GM23338 (cell line): ENCODE data around the gene MALRD1. TPM values are rescaled to one million over a fixed set of nuclear protein-coding genes. Genes with fewer than 3 reads are reported as not detected.

Experiments
- ATAC-seq: fragments of 200-7000 bp; cut with Tn5 transposase; 3 replicates; pipeline ENCODE4 v1.9.1; 2020
- DNase-seq: peaks from one replicate; pipeline ENCODE4 v3.0.0-alpha.2; 2015; ENCODE audit warnings: low spot score
- H2AFZ ChIP-seq: fragments of 200-600 bp; sonication (generic); 2 replicates; pipeline ENCODE4 v1.8.0; 2016; ENCODE audit warnings: antibody characterized with exemption, mild to moderate bottlenecking, moderate library complexity
- H3F3A ChIP-seq: fragments of 200-600 bp; sonication (generic); replicated peaks from 2 replicates; pipeline ENCODE4 v1.8.0; 2017; ENCODE audit warnings: antibody characterized with exemption, mixed run types, low read depth
- H3K27ac ChIP-seq: fragments of 200-600 bp; sonication (generic); 2 replicates; pipeline ENCODE4 v1.6.1; 2016; ENCODE audit warnings: low read depth
- H3K27me3 ChIP-seq: fragments of 200-600 bp; sonication (generic); 2 replicates; pipeline ENCODE4 v1.8.0; 2016; ENCODE audit warnings: mild to moderate bottlenecking, mixed run types, moderate library complexity; ENCODE audit not compliant: insufficient read depth
- H3K36me3 ChIP-seq: fragments of 200-600 bp; sonication (generic); 2 replicates; pipeline ENCODE4 v1.8.0; 2016; ENCODE audit warnings: mild to moderate bottlenecking; ENCODE audit not compliant: insufficient read depth
- H3K4me1 ChIP-seq: fragments of 200-600 bp; sonication (generic); 2 replicates; pipeline ENCODE4 v1.8.0; 2016; ENCODE audit warnings: mild to moderate bottlenecking, moderate library complexity; ENCODE audit not compliant: insufficient read depth
- H3K4me2 ChIP-seq: fragments of 200-600 bp; sonication (generic); 2 replicates; pipeline ENCODE4 v1.7.1; 2017; ENCODE audit warnings: mixed run types
- H3K4me3 ChIP-seq: fragments of 200-600 bp; sonication (generic); 2 replicates; pipeline ENCODE4 v1.6.1; 2016; ENCODE audit warnings: mixed run types
- H3K79me2 ChIP-seq: fragments of 200-600 bp; sonication (generic); replicated peaks from 2 replicates; pipeline ENCODE4 v1.8.0; 2017; ENCODE audit warnings: mild to moderate bottlenecking; ENCODE audit not compliant: insufficient read depth
- H3K9me2 ChIP-seq: fragments of 200-600 bp; sonication (generic); 2 replicates; pipeline ENCODE4 v1.8.0; 2017; ENCODE audit not compliant: insufficient read depth
- H4K20me1 ChIP-seq: fragments of 200-600 bp; sonication (generic); replicated peaks from 2 replicates; pipeline ENCODE4 v1.8.0; 2017; ENCODE audit warnings: mild to moderate bottlenecking; ENCODE audit not compliant: insufficient read depth
- H3K27ac Mint-ChIP-seq: 2 replicates; pipeline ENCODE4 v1.8.0; 2020; ENCODE audit warnings: inconsistent platforms, mild to moderate bottlenecking, moderate library complexity, mixed read lengths
- H3K27me3 Mint-ChIP-seq: 3 replicates; pipeline ENCODE4 v1.8.0; 2022; ENCODE audit warnings: low read depth, mild to moderate bottlenecking, moderate library complexity, mixed read lengths, inconsistent platforms; ENCODE audit not compliant: insufficient read depth, poor library complexity
- H3K36me3 Mint-ChIP-seq: 3 replicates; pipeline ENCODE4 v1.8.0; 2021; ENCODE audit warnings: low read depth, mild to moderate bottlenecking, inconsistent platforms, moderate library complexity, mixed read lengths
- H3K4me1 Mint-ChIP-seq: 3 replicates; pipeline ENCODE4 v1.8.0; 2020; ENCODE audit warnings: mild to moderate bottlenecking, inconsistent platforms, mixed read lengths
- H3K4me3 Mint-ChIP-seq: 3 replicates; pipeline ENCODE4 v1.8.0; 2021; ENCODE audit warnings: moderate library complexity, mild to moderate bottlenecking, inconsistent platforms, mixed read lengths
- H3K9me3 Mint-ChIP-seq: 3 replicates; pipeline ENCODE4 v1.8.0; 2020; ENCODE audit warnings: moderate library complexity, mild to moderate bottlenecking, inconsistent platforms, mixed read lengths
- CREB1 ChIP-seq: fragments of 250-450 bp; sonication (Bioruptor Pico); IDR thresholded peaks from 2 replicates; pipeline ENCODE4 v1.5.0; 2020; ENCODE audit warnings: low read depth, mild to moderate bottlenecking, moderate library complexity
- EZH2 ChIP-seq: fragments of 200-600 bp; sonication (generic); IDR thresholded peaks from one replicate; pipeline ENCODE4 v1.8.0; 2017; ENCODE audit warnings: antibody characterized with exemption, mild to moderate bottlenecking, low read depth; ENCODE audit not compliant: unreplicated experiment
- EZH2phosphoT487 ChIP-seq: fragments of 200-600 bp; sonication (generic); IDR thresholded peaks from one replicate; pipeline ENCODE4 v1.8.1; 2018; ENCODE audit warnings: antibody characterized with exemption; ENCODE audit not compliant: unreplicated experiment
- JUNB ChIP-seq: IDR thresholded peaks from one replicate; pipeline ENCODE4 v1.6.1; 2016; ENCODE audit warnings: antibody characterized with exemption; ENCODE audit not compliant: unreplicated experiment
- NANOG ChIP-seq: IDR thresholded peaks from 2 replicates; pipeline ENCODE4 v1.6.1; 2016; ENCODE audit warnings: antibody characterized with exemption, borderline replicate concordance
- POLR2AphosphoS5 ChIP-seq: IDR thresholded peaks from 2 replicates; pipeline ENCODE4 v1.6.1; 2016; ENCODE audit warnings: antibody characterized with exemption, low read depth
- STAT1 ChIP-seq: IDR thresholded peaks from one replicate; pipeline ENCODE4 v1.6.1; 2016; ENCODE audit warnings: antibody characterized with exemption; ENCODE audit not compliant: unreplicated experiment
- ZNF114 ChIP-seq: fragments of 250-450 bp; sonication (Bioruptor Pico); IDR thresholded peaks from 2 replicates; pipeline ENCODE4 v1.5.0; 2020; ENCODE audit warnings: mild to moderate bottlenecking, moderate library complexity
- ZNF331 ChIP-seq: fragments of 250-450 bp; sonication (Bioruptor Pico); IDR thresholded peaks from 2 replicates; pipeline ENCODE4 v1.5.0; 2020; ENCODE audit warnings: low read depth, mild to moderate bottlenecking, moderate library complexity
- polyA plus RNA-seq: library from polyadenylated mRNA; unstranded; fragments of >200 nt; fragmentation: Nextera tagmentation; extraction: Ambion mirVana; gene quantifications from 2 replicates; pipeline ENCODE4 v1.2.1, GENCODE V29; 2016
- total RNA-seq: library from RNA; depleted of rRNA; stranded (reverse); fragments of >200 nt; shearing (Covaris generic); gene quantifications from 2 replicates; pipeline ENCODE4 v1.2.3, GENCODE V29; 2014
- TF ChIP-seq, protein P1 (sequence below): IDR thresholded peaks from one replicate; pipeline ENCODE4 v1.6.1; 2018; ENCODE audit warnings: antibody characterized with exemption; ENCODE audit not compliant: unreplicated experiment
- TF ChIP-seq, protein P2 (sequence below): IDR thresholded peaks from 2 replicates; pipeline ENCODE4 v1.6.1; 2016; ENCODE audit warnings: antibody characterized with exemption
- TF ChIP-seq, protein P3 (sequence below), 2 experiments: fragments of 200-600 bp in 1 of 2; sonication (generic) in 1 of 2; conservative IDR thresholded peaks; 2 replicates each; pipeline versions ENCODE4 v1.5.1 to v1.6.1; 2016 to 2017; ENCODE audit warnings: antibody characterized with exemption in 2 of 2, low read depth in 2 of 2, mild to moderate bottlenecking in 2 of 2, moderate library complexity in 1 of 2
- TF ChIP-seq, protein P4 (sequence below): fragments of 250-450 bp; sonication (Bioruptor Pico); IDR thresholded peaks from 2 replicates; pipeline ENCODE4 v1.5.0; 2020; ENCODE audit warnings: mild to moderate bottlenecking, moderate library complexity

MALRD1 gene
- total and polyA plus RNA-seq, 2 experiments from 2014 or later, result 0.42 to 1.9 TPM

DNA sequence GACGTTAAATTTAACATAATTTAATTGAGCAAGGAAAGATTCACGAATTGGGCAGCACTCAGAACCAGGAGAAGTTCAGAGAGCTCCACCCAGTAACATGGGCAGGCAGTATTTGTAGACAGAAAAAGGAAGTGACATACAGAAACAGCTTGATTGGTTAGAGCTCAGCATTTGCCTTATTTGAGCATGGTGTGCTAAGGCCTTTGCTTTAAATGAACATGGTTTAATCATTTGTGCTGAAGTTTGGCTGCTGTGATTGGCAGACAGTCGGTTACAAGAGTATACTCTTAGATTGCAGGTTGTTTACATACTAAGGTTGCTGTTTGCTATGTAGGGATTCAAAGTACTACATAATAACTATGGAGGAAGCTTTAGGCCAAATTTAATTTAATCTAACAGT is 199.2 kb downstream of the MALRD1 start:
- H3K4me2 ChIP-seq, result no peak overlapping the region
- H3K27ac ChIP-seq, result no peak overlapping the region
- H3K36me3 Mint-ChIP-seq, result no peaks in the 10 kb centered on the region
- H3K9me2 ChIP-seq, result no peaks in the 10 kb centered on the region
- no peaks in the 10 kb centered on the region for H3F3A ChIP-seq
- H2AFZ ChIP-seq, result no peak overlapping the region; the same call in 1 of the 2 replicates
- H4K20me1 ChIP-seq, result no peaks in the 10 kb centered on the region
- H3K4me3 ChIP-seq, result no peak overlapping the region
- no peaks in the 10 kb centered on the region for H3K27me3 ChIP-seq
- H3K36me3 ChIP-seq, result no peaks in the 10 kb centered on the region
- no peak for DNase-seq
- H3K9me3 Mint-ChIP-seq, result no peaks in the 10 kb centered on the region
- no peaks in the 10 kb centered on the region for H3K4me1 Mint-ChIP-seq
- ATAC-seq, result no peak
- no peak overlapping the region for H3K4me3 Mint-ChIP-seq
- TF ChIP-seq STAT1, result no peak
- no peak for TF ChIP-seq ZNF331
- TF ChIP-seq CREB1 (CRISPR knock-in tag), result no peak
- TF ChIP-seq, protein P1, sequence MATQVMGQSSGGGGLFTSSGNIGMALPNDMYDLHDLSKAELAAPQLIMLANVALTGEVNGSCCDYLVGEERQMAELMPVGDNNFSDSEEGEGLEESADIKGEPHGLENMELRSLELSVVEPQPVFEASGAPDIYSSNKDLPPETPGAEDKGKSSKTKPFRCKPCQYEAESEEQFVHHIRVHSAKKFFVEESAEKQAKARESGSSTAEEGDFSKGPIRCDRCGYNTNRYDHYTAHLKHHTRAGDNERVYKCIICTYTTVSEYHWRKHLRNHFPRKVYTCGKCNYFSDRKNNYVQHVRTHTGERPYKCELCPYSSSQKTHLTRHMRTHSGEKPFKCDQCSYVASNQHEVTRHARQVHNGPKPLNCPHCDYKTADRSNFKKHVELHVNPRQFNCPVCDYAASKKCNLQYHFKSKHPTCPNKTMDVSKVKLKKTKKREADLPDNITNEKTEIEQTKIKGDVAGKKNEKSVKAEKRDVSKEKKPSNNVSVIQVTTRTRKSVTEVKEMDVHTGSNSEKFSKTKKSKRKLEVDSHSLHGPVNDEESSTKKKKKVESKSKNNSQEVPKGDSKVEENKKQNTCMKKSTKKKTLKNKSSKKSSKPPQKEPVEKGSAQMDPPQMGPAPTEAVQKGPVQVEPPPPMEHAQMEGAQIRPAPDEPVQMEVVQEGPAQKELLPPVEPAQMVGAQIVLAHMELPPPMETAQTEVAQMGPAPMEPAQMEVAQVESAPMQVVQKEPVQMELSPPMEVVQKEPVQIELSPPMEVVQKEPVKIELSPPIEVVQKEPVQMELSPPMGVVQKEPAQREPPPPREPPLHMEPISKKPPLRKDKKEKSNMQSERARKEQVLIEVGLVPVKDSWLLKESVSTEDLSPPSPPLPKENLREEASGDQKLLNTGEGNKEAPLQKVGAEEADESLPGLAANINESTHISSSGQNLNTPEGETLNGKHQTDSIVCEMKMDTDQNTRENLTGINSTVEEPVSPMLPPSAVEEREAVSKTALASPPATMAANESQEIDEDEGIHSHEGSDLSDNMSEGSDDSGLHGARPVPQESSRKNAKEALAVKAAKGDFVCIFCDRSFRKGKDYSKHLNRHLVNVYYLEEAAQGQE, result no peak
- TF ChIP-seq, protein P2, sequence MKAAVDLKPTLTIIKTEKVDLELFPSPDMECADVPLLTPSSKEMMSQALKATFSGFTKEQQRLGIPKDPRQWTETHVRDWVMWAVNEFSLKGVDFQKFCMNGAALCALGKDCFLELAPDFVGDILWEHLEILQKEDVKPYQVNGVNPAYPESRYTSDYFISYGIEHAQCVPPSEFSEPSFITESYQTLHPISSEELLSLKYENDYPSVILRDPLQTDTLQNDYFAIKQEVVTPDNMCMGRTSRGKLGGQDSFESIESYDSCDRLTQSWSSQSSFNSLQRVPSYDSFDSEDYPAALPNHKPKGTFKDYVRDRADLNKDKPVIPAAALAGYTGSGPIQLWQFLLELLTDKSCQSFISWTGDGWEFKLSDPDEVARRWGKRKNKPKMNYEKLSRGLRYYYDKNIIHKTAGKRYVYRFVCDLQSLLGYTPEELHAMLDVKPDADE, result no peak
- no peak for TF ChIP-seq EZH2
- TF ChIP-seq, protein P3, sequence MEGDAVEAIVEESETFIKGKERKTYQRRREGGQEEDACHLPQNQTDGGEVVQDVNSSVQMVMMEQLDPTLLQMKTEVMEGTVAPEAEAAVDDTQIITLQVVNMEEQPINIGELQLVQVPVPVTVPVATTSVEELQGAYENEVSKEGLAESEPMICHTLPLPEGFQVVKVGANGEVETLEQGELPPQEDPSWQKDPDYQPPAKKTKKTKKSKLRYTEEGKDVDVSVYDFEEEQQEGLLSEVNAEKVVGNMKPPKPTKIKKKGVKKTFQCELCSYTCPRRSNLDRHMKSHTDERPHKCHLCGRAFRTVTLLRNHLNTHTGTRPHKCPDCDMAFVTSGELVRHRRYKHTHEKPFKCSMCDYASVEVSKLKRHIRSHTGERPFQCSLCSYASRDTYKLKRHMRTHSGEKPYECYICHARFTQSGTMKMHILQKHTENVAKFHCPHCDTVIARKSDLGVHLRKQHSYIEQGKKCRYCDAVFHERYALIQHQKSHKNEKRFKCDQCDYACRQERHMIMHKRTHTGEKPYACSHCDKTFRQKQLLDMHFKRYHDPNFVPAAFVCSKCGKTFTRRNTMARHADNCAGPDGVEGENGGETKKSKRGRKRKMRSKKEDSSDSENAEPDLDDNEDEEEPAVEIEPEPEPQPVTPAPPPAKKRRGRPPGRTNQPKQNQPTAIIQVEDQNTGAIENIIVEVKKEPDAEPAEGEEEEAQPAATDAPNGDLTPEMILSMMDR (conservative IDR thresholded peaks at IDR 0.05; ENCODE audit: low read depth in 2 of 2), result no peak
- no peak for TF ChIP-seq POLR2AphosphoS5
- TF ChIP-seq, protein P4, sequence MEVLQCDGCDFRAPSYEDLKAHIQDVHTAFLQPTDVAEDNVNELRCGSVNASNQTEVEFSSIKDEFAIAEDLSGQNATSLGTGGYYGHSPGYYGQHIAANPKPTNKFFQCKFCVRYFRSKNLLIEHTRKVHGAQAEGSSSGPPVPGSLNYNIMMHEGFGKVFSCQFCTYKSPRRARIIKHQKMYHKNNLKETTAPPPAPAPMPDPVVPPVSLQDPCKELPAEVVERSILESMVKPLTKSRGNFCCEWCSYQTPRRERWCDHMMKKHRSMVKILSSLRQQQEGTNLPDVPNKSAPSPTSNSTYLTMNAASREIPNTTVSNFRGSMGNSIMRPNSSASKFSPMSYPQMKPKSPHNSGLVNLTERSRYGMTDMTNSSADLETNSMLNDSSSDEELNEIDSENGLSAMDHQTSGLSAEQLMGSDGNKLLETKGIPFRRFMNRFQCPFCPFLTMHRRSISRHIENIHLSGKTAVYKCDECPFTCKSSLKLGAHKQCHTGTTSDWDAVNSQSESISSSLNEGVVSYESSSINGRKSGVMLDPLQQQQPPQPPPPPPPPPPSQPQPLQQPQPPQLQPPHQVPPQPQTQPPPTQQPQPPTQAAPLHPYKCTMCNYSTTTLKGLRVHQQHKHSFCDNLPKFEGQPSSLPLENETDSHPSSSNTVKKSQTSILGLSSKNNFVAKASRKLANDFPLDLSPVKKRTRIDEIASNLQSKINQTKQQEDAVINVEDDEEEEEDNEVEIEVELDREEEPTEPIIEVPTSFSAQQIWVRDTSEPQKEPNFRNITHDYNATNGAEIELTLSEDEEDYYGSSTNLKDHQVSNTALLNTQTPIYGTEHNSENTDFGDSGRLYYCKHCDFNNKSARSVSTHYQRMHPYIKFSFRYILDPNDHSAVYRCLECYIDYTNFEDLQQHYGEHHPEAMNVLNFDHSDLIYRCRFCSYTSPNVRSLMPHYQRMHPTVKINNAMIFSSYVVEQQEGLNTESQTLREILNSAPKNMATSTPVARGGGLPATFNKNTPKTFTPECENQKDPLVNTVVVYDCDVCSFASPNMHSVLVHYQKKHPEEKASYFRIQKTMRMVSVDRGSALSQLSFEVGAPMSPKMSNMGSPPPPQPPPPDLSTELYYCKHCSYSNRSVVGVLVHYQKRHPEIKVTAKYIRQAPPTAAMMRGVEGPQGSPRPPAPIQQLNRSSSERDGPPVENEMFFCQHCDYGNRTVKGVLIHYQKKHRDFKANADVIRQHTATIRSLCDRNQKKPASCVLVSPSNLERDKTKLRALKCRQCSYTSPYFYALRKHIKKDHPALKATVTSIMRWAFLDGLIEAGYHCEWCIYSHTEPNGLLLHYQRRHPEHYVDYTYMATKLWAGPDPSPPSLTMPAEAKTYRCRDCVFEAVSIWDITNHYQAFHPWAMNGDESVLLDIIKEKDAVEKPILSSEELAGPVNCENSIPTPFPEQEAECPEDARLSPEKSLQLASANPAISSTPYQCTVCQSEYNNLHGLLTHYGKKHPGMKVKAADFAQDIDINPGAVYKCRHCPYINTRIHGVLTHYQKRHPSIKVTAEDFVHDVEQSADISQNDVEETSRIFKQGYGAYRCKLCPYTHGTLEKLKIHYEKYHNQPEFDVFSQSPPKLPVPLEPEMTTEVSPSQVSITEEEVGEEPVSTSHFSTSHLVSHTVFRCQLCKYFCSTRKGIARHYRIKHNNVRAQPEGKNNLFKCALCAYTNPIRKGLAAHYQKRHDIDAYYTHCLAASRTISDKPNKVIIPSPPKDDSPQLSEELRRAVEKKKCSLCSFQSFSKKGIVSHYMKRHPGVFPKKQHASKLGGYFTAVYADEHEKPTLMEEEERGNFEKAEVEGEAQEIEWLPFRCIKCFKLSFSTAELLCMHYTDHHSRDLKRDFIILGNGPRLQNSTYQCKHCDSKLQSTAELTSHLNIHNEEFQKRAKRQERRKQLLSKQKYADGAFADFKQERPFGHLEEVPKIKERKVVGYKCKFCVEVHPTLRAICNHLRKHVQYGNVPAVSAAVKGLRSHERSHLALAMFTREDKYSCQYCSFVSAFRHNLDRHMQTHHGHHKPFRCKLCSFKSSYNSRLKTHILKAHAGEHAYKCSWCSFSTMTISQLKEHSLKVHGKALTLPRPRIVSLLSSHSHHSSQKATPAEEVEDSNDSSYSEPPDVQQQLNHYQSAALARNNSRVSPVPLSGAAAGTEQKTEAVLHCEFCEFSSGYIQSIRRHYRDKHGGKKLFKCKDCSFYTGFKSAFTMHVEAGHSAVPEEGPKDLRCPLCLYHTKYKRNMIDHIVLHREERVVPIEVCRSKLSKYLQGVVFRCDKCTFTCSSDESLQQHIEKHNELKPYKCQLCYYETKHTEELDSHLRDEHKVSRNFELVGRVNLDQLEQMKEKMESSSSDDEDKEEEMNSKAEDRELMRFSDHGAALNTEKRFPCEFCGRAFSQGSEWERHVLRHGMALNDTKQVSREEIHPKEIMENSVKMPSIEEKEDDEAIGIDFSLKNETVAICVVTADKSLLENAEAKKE, result no peak
- no peak for TF ChIP-seq ZNF114 (CRISPR knock-in tag)
- no peak for TF ChIP-seq EZH2phosphoT487
- no peak for TF ChIP-seq JUNB
- no peak for TF ChIP-seq NANOG
- H3K79me2 ChIP-seq, result no peaks in the 10 kb centered on the region
- no peak overlapping the region for H3K27ac Mint-ChIP-seq
- no peaks in the 10 kb centered on the region for H3K27me3 Mint-ChIP-seq
- no peaks in the 10 kb centered on the region for H3K4me1 ChIP-seq
